ENCODE data around the gene PPFIBP2.
A peak's percentile ranks its signal among the peaks of the same experiment; 100 is the strongest.

Gene PPFIBP2

DNA sequence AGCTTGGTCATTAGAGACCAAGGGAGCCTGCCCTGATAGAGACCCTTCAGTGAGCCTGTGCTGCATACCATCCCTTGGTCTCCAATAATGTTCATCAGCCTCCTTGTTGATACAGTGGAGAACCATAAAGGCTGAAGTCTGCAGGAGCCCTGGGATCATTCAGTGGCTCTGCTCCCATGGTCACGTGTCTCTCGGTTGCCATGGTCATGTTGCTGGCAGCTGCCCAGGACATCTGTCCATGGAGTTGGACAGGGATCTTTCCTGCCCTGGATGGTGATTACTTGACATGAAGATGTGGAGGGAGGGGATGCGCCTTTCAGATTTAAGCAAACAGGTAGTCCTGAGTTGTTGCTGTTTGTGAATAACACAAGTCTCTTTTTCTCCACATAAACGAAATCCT lies 121.3 kb downstream of the PPFIBP2 start:
- TF ChIP-seq PATZ1 (CRISPR knock-in tag; IDR thresholded peaks at IDR 0.05; ENCODE audit: borderline replicate concordance) (no peak), BACH2 (CRISPR knock-in tag; IDR thresholded peaks at IDR 0.05; ENCODE audit: borderline replicate concordance) (no peak), TOX (CRISPR knock-in tag; IDR thresholded peaks at IDR 0.05; ENCODE audit: borderline replicate concordance) (no peak), PPARA (CRISPR knock-in tag; IDR thresholded peaks at IDR 0.05; ENCODE audit: borderline replicate concordance) (no peak), ZFP30 (CRISPR knock-in tag; IDR thresholded peaks at IDR 0.05) (no peak), ZFP3 (CRISPR knock-in tag; IDR thresholded peaks at IDR 0.05) (no peak), TCF4 (CRISPR knock-in tag; IDR thresholded peaks at IDR 0.05; ENCODE audit: borderline replicate concordance) (no peak), TSHZ2 (CRISPR knock-in tag; IDR thresholded peaks at IDR 0.05) (no peak), ISL1 (CRISPR knock-in tag; IDR thresholded peaks at IDR 0.05) (no peak), GLIS3 (CRISPR knock-in tag; IDR thresholded peaks at IDR 0.05) (no peak), ARNTL (CRISPR knock-in tag; IDR thresholded peaks at IDR 0.05; ENCODE audit: borderline replicate concordance, low read depth) (no peak), OSR1 (CRISPR knock-in tag; IDR thresholded peaks at IDR 0.05) (no peak), ZC3H10 (CRISPR knock-in tag; IDR thresholded peaks at IDR 0.05) (no peak)
- ATAC-seq, result no peak

GRCh38 chr11:7635708-7636107 lies 121.9 kb downstream of the PPFIBP2 start:
- no peak for ATAC-seq
- TF ChIP-seq TCF4 (CRISPR knock-in tag; IDR thresholded peaks at IDR 0.05; ENCODE audit: borderline replicate concordance), result no peak
- TF ChIP-seq ZC3H10 (CRISPR knock-in tag; IDR thresholded peaks at IDR 0.05), result no peak
- no peak for TF ChIP-seq ZFP3 (CRISPR knock-in tag; IDR thresholded peaks at IDR 0.05)
- no peak for TF ChIP-seq RARB (CRISPR knock-in tag; IDR thresholded peaks at IDR 0.05)
- TF ChIP-seq PPARA (CRISPR knock-in tag; IDR thresholded peaks at IDR 0.05; ENCODE audit: borderline replicate concordance), result no peak

DNA sequence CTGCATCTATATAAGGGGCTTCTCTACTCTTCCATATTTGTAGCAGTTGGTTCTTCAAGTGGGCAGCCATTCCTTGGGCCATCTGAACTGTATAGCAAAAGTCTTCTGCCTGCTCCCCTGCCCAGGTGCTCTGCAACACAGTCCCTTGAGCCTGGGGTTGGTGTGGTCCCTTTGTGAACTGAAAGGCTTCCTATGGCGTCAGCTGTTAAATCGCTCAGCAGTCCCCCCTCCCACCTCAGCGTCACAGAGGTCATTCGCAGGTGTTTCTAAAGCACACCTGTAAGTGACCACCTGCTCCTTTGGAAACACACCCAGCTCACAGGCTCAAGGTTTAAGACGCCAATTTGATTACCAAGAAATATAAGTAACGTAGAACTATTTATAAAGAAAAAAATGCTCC lies 122.6 kb downstream of the PPFIBP2 start:
- ATAC-seq, result no peak

GRCh38 chr11:7637447-7638157 lies 123.8 kb downstream of the PPFIBP2 start:
- TF ChIP-seq, protein P1, sequence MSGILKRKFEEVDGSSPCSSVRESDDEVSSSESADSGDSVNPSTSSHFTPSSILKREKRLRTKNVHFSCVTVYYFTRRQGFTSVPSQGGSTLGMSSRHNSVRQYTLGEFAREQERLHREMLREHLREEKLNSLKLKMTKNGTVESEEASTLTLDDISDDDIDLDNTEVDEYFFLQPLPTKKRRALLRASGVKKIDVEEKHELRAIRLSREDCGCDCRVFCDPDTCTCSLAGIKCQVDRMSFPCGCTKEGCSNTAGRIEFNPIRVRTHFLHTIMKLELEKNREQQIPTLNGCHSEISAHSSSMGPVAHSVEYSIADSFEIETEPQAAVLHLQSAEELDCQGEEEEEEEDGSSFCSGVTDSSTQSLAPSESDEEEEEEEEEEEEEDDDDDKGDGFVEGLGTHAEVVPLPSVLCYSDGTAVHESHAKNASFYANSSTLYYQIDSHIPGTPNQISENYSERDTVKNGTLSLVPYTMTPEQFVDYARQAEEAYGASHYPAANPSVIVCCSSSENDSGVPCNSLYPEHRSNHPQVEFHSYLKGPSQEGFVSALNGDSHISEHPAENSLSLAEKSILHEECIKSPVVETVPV (CRISPR knock-in tag; IDR thresholded peaks at IDR 0.05), result no peak
- TF ChIP-seq POU6F1 (CRISPR knock-in tag; IDR thresholded peaks at IDR 0.05; ENCODE audit: borderline replicate concordance, low read depth), result no peak
- no peak for TF ChIP-seq PPARA (CRISPR knock-in tag; IDR thresholded peaks at IDR 0.05; ENCODE audit: borderline replicate concordance)
- TF ChIP-seq SNAI2 (CRISPR knock-in tag; IDR thresholded peaks at IDR 0.05), result no peak
- TF ChIP-seq BACH2 (CRISPR knock-in tag; IDR thresholded peaks at IDR 0.05; ENCODE audit: borderline replicate concordance), result no peak
- no peak for TF ChIP-seq RARB (CRISPR knock-in tag; IDR thresholded peaks at IDR 0.05)
- TF ChIP-seq ISL1 (CRISPR knock-in tag; IDR thresholded peaks at IDR 0.05), result no peak
- no peak for TF ChIP-seq ZC3H10 (CRISPR knock-in tag; IDR thresholded peaks at IDR 0.05)
- no peak for TF ChIP-seq TOX (CRISPR knock-in tag; IDR thresholded peaks at IDR 0.05; ENCODE audit: borderline replicate concordance)
- TF ChIP-seq TCF4 (CRISPR knock-in tag; IDR thresholded peaks at IDR 0.05; ENCODE audit: borderline replicate concordance), result no peak
- TF ChIP-seq ZFP3 (CRISPR knock-in tag; IDR thresholded peaks at IDR 0.05), result no peak
- TF ChIP-seq CSDC2 (CRISPR knock-in tag; IDR thresholded peaks at IDR 0.05), result no peak
- no peak for TF ChIP-seq ZNF70 (CRISPR knock-in tag; IDR thresholded peaks at IDR 0.05)
- no peak for TF ChIP-seq GLIS3 (CRISPR knock-in tag; IDR thresholded peaks at IDR 0.05)
- TF ChIP-seq ZNF565 (CRISPR knock-in tag; conservative IDR thresholded peaks at IDR 0.05; ENCODE audit: low read depth), result no peak
- TF ChIP-seq OSR1 (CRISPR knock-in tag; IDR thresholded peaks at IDR 0.05), result no peak
- ATAC-seq, result peak; percentile 94

More for the DNA sequence above, 122.6 kb downstream of the PPFIBP2 start:
- no peak for TF ChIP-seq BACH2 (CRISPR knock-in tag; IDR thresholded peaks at IDR 0.05; ENCODE audit: borderline replicate concordance)
- no peak for TF ChIP-seq ZNF70 (CRISPR knock-in tag; IDR thresholded peaks at IDR 0.05)
- no peak for TF ChIP-seq GLIS3 (CRISPR knock-in tag; IDR thresholded peaks at IDR 0.05)
- TF ChIP-seq TOX (CRISPR knock-in tag; IDR thresholded peaks at IDR 0.05; ENCODE audit: borderline replicate concordance), result no peak

Data from SK-N-SH treated with all-trans-retinoic acid at 6 μM for 48 hours (cell line).